HEK293 (cell line): ENCODE results near the gene CWH43.
"Not testable (repeated sequence)": the region's sequence is repeated elsewhere in the genome, so short reads cannot be mapped to it uniquely, and the experiment has no call there.

ENCODE experiments used
- BCL6B ChIP-seq: fragments of 450-650 bp; formaldehyde crosslinking; IDR thresholded peaks from 2 replicates; pipeline ENCODE4 v1.5.1; 2017; ENCODE audit warnings: missing biosample characterization, missing genetic modification characterization
- ZBTB17 ChIP-seq: fragments of 450-650 bp; formaldehyde crosslinking; IDR thresholded peaks from 2 replicates; pipeline ENCODE4 v1.5.1; 2016; ENCODE audit warnings: missing biosample characterization, missing genetic modification characterization
- ZBTB8A ChIP-seq: fragments of 450-650 bp; formaldehyde crosslinking; IDR thresholded peaks from 2 replicates; pipeline ENCODE4 v1.5.1; 2016; ENCODE audit warnings: missing biosample characterization, missing genetic modification characterization
- ZNF23 ChIP-seq: fragments of 450-650 bp; formaldehyde crosslinking; IDR thresholded peaks from 2 replicates; pipeline ENCODE4 v1.5.1; 2016; ENCODE audit warnings: missing biosample characterization, missing genetic modification characterization, borderline replicate concordance
- ZNF24 ChIP-seq: fragments of 450-650 bp; formaldehyde crosslinking; IDR thresholded peaks from 2 replicates; pipeline ENCODE4 v1.5.1; 2016; ENCODE audit warnings: missing biosample characterization, missing genetic modification characterization
- ZNF391 ChIP-seq: fragments of 450-650 bp; formaldehyde crosslinking; IDR thresholded peaks from 2 replicates; pipeline ENCODE4 v1.5.1; 2016; ENCODE audit warnings: low read depth, missing biosample characterization, missing genetic modification characterization, borderline replicate concordance
- ZNF747 ChIP-seq: fragments of 450-650 bp; formaldehyde crosslinking; IDR thresholded peaks from 2 replicates; pipeline ENCODE4 v1.5.1; 2016; ENCODE audit warnings: missing biosample characterization, missing genetic modification characterization
- ZNF76 ChIP-seq: fragments of 450-650 bp; formaldehyde crosslinking; IDR thresholded peaks from 2 replicates; pipeline ENCODE4; 2016; ENCODE audit warnings: low read depth, missing biosample characterization, missing genetic modification characterization, borderline replicate concordance
- ZNF776 ChIP-seq: fragments of 450-650 bp; formaldehyde crosslinking; IDR thresholded peaks from 2 replicates; pipeline ENCODE4 v1.5.0; 2017; ENCODE audit warnings: missing biosample characterization, missing genetic modification characterization, borderline replicate concordance
- ZNF830 ChIP-seq: fragments of 450-650 bp; IDR thresholded peaks from 2 replicates; pipeline ENCODE4 v1.5.0; 2018; ENCODE audit warnings: missing biosample characterization, missing genetic modification characterization, low read depth, mild to moderate bottlenecking, moderate library complexity
- TF ChIP-seq, protein P1 (sequence below): fragments of 450-650 bp; formaldehyde crosslinking; IDR thresholded peaks from 2 replicates; pipeline ENCODE4 v1.5.1; 2016; ENCODE audit warnings: missing biosample characterization, missing genetic modification characterization
- TF ChIP-seq, protein P2 (sequence below): fragments of 450-650 bp; formaldehyde crosslinking; IDR thresholded peaks from 2 replicates; pipeline ENCODE4 v1.5.1; 2017; ENCODE audit warnings: missing biosample characterization, missing genetic modification characterization

DNA sequence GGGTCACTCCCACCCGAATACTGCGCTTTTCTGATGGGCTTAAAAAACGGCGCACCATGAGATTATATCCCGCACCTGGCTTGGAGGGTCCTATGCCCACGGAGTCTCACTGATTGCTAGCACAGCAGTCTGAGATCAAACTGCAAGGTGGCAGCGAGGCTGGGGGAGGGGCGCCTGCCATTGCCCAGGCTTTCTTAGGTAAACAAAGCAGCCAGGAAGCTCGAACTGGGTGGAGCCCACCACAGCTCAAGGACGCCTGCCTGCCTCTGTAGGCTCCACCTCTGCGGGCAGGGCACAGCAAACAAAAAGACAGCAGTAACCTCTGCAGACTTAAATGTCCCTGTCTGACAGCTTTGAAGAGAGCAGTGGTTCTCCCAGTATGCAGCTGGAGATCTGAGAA, 86.1 kb downstream of the CWH43 start:
- not testable (repeated sequence) for TF ChIP-seq ZNF830 (tag by site-specific recombination); ZNF391 (tag by site-specific recombination); ZNF23 (tag by site-specific recombination); ZNF776 (tag by site-specific recombination); ZBTB17 (tag by site-specific recombination); ZNF24 (tag by site-specific recombination); ZBTB8A (tag by site-specific recombination); ZNF76 (tag by site-specific recombination); ZNF747 (tag by site-specific recombination); BCL6B
- TF ChIP-seq, protein P1, sequence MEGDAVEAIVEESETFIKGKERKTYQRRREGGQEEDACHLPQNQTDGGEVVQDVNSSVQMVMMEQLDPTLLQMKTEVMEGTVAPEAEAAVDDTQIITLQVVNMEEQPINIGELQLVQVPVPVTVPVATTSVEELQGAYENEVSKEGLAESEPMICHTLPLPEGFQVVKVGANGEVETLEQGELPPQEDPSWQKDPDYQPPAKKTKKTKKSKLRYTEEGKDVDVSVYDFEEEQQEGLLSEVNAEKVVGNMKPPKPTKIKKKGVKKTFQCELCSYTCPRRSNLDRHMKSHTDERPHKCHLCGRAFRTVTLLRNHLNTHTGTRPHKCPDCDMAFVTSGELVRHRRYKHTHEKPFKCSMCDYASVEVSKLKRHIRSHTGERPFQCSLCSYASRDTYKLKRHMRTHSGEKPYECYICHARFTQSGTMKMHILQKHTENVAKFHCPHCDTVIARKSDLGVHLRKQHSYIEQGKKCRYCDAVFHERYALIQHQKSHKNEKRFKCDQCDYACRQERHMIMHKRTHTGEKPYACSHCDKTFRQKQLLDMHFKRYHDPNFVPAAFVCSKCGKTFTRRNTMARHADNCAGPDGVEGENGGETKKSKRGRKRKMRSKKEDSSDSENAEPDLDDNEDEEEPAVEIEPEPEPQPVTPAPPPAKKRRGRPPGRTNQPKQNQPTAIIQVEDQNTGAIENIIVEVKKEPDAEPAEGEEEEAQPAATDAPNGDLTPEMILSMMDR (tag by site-specific recombination) = not testable (repeated sequence)
- TF ChIP-seq, protein P2, sequence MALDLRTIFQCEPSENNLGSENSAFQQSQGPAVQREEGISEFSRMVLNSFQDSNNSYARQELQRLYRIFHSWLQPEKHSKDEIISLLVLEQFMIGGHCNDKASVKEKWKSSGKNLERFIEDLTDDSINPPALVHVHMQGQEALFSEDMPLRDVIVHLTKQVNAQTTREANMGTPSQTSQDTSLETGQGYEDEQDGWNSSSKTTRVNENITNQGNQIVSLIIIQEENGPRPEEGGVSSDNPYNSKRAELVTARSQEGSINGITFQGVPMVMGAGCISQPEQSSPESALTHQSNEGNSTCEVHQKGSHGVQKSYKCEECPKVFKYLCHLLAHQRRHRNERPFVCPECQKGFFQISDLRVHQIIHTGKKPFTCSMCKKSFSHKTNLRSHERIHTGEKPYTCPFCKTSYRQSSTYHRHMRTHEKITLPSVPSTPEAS (tag by site-specific recombination) = not testable (repeated sequence)
